Activated T-helper 17 cell treated with anti-CD3 and anti-CD28 coated beads, Interleukin-2, amount 50 U/mL, for 72 hours (primary cell): ENCODE results near the gene KLHL9. TPM values are rescaled to one million over a fixed set of nuclear protein-coding genes. Genes with fewer than 3 reads are reported as not detected.
A peak's percentile ranks its signal among the peaks of the same experiment; 100 is the strongest.
"Not testable (repeated sequence)": the region's sequence is repeated elsewhere in the genome, so short reads cannot be mapped to it uniquely, and the experiment has no call there.

Experiments
- ATAC-seq: fragments of 150-1000 bp; cut with Tn5 transposase; replicated peaks from 2 replicates; pipeline ENCODE4 v1.10.0; 2021; ENCODE audit warnings: mild to moderate bottlenecking, moderate library complexity
- H3K27ac Mint-ChIP-seq: one replicate; pipeline ENCODE4 v1.8.0; 2022; ENCODE audit warnings: mixed read lengths
- H3K27me3 Mint-ChIP-seq: one replicate; pipeline ENCODE4 v1.8.0; 2022; ENCODE audit warnings: mixed read lengths
- H3K36me3 Mint-ChIP-seq: one replicate; pipeline ENCODE4 v1.8.0; 2022; ENCODE audit warnings: low read depth, mild to moderate bottlenecking, mixed read lengths
- H3K4me1 Mint-ChIP-seq: one replicate; pipeline ENCODE4 v1.8.0; 2022; ENCODE audit warnings: mixed read lengths
- H3K4me3 Mint-ChIP-seq: one replicate; pipeline ENCODE4 v1.8.0; 2022; ENCODE audit warnings: mild to moderate bottlenecking, mixed read lengths
- H3K9me3 Mint-ChIP-seq: one replicate; pipeline ENCODE4 v1.8.0; 2022; ENCODE audit warnings: mixed read lengths
- total RNA-seq, 2 donors: library from RNA; stranded (reverse); gene quantifications; one replicate each; pipeline ENCODE4 v1.2.3, GENCODE V29; 2022

KLHL9 gene
- total RNA-seq = 10 to 100 TPM; 10.5 to 13.7 TPM

DNA sequence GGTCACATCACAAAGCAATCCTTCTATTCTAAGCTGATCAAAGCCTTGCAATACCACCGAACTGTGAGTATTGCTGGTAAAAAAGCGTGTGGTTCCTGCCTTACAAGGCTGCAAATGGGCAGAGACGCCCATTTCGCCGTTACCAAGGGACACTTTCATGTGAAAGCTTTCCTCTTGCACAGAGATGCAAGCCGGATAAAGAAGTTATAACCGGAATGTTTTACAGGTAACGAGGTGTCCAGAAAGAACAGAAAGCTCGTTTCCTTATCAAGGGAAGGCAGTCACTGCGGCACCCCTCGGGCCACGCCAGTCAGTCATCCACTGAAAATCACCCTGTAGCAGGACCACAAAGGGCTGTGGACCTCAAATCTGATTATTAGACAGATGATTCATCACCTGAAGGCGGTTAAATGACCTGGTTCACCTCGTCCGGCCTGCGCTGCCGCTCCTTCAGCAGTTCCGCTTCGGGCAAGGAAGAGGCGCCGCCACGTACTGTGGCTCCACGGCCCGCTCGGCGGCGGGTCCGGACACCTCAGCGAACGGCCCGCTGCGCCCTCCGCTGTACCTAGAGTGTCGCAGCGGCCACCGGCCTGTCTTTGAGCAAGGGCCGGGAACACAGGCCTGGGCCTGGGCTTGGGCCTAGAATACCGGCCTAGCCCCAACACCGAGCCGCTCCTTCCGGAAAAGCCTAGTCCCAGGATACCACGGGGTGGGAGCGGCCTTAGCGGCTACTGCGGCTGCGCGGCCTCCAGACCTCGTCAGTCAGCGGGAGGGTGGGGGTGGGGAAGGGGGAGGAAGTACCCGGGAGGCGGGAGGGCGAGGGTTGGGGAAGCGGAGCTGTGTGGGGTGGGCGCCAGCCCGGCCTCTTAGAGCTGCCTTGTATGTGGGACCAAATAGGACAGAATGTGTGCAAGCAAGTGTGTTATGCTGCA, at the start of gene KLHL9:
TSS of gene KLHL9 (minus strand) at position 704 of the 932 bp plus-strand sequence. CDS start at position 159, 545 bp downstream.
- peak within 1 kb of the TSS; percentile 97 for H3K4me3 Mint-ChIP-seq
- peak within 1 kb of the TSS; percentile 94 for H3K27ac Mint-ChIP-seq
- H3K4me1 Mint-ChIP-seq = peaks cover 34% of the 10 kb centered on the region
- peaks cover 4% of the 10 kb centered on the region for H3K27me3 Mint-ChIP-seq
- H3K9me3 Mint-ChIP-seq = no peaks in the 10 kb centered on the region
- peak; percentile 91 for ATAC-seq
- peaks cover 49% of the 10 kb centered on the region for H3K36me3 Mint-ChIP-seq

DNA sequence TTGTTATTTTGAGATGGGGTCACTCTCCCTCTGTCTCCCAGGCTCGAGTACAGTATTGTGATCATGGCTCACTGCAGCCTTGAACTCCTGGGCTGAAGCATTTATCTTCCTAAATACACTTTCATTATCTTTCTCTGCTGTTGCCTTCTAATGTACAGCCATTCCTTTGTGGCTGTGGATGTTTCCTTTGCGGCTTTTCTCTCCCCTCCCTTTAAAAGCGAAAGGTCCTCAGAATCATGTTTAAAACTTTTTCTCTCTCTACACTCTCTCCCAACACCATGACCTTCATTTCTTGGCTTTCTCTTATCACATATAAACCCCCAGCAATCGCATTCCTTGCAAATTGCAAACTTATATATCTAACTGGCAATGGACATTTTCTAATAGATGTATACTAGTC, 48.4 kb upstream of the KLHL9 start:
- no peaks in the 10 kb centered on the region for H3K36me3 Mint-ChIP-seq
- no peak overlapping the region for H3K4me3 Mint-ChIP-seq
- no peaks in the 10 kb centered on the region for H3K4me1 Mint-ChIP-seq
- no peaks in the 10 kb centered on the region for H3K9me3 Mint-ChIP-seq
- ATAC-seq = no peak
- H3K27ac Mint-ChIP-seq = no peak overlapping the region
- H3K27me3 Mint-ChIP-seq = peaks cover 43% of the 10 kb centered on the region

DNA sequence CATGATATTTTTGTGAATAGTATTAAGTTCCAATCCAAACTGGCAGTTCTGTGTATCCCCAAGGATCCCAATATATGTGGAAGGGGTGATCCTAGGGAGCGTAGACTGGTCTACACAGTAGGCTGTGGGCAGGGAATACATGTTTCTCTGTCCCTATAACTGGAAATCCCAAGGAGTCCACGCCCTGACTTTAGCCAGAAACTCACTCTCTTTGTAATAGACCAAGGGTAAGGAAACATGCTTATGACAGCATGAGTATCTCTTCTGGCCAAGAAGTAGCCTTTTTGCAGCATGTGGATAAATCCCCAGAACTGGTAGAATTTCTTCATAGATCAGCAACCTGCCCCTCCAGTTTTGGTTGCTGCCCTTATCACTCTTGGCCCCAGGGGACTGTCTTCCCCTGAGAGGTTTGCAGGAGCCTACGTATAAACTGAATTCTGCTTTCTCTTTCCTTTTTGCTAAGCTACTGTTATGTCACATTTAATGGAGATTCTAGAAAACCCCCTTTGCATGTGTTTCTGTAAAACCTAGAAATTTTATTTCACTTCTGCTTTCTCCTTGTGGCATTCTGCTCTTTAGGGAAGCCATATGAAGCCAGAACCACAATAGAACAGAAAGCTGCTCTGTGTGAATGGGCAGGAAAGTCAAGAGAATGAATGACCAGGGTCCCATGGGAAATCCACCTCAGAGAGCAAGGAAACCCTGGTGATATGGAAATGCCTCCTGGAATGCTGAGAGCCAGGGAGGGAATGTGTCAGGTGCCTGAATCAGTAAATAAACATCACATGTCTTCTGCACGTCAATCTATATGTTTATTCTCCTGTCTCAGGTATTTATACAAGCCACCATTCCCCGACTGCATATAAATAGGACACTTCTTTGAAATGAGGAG, 46.5 kb upstream of the KLHL9 start:
- H3K36me3 Mint-ChIP-seq = no peaks in the 10 kb centered on the region
- H3K4me1 Mint-ChIP-seq = no peaks in the 10 kb centered on the region
- peaks cover 41% of the 10 kb centered on the region for H3K27me3 Mint-ChIP-seq
- no peak overlapping the region for H3K27ac Mint-ChIP-seq
- peak overlapping the region; percentile 16 for H3K4me3 Mint-ChIP-seq
- peak; percentile 75 for ATAC-seq
- H3K9me3 Mint-ChIP-seq = no peaks in the 10 kb centered on the region

GRCh38 chr9:21371467-21371866, 36.3 kb upstream of the KLHL9 start:
- H3K27ac Mint-ChIP-seq, H3K9me3 Mint-ChIP-seq: not testable (repeated sequence)

DNA sequence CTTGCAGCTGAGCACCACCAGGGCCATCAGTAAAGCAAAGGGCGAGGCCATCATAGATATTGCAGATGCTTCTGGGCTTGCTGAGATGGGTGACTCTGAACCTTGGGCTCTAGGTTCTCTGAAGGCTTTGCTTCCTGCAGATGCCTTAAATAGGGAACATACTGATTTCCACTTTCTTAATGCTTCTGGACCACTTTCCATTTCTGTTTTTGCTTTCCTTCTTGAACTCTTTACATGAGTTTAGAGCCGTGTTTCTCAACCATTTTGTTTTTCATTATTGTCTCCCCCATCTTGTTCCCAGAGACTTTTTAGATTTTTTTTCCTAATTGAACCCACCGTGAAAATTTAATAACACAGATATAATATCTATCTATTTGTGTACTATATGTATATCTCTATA, 32.8 kb upstream of the KLHL9 start, which contains the start of gene IFNA13:
TSS of gene IFNA13 (minus strand) at position 101 of the 400 bp plus-strand sequence. CDS start at position 54, 47 bp downstream.
- no peak for ATAC-seq
- Mint-ChIP-seq H3K27ac (no peak within 1 kb of the TSS), H3K27me3 (peaks cover 31% of the 10 kb centered on the region)

More at GRCh38 chr9:21371467-21371866, 36.3 kb upstream of the KLHL9 start:
- H3K4me1 Mint-ChIP-seq, H3K36me3 Mint-ChIP-seq, ATAC-seq, H3K4me3 Mint-ChIP-seq: not testable (repeated sequence)
- peaks cover 24% of the 10 kb centered on the region for H3K27me3 Mint-ChIP-seq

DNA sequence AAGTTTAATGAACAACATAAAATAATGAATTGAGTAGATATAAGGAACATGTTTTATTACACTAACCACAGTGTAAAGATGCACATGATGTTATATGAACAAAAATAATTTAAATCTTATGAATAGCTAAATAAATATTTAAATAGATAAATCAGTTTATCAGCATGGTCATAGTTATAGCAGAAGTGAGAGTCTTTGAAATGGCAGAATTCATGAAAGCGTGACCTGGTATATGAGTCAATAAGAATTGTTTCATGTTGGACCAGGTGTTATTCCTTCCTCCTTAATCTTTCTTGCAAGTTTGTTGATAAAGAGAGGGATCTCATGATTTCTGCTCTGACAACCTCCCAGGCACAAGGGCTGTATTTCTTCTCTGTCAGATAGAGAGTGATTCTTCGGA, 32.0 kb upstream of the KLHL9 start:
- H3K27me3 Mint-ChIP-seq = peaks cover 33% of the 10 kb centered on the region
- not testable (repeated sequence) for H3K36me3 Mint-ChIP-seq, H3K4me3 Mint-ChIP-seq, H3K27ac Mint-ChIP-seq, H3K9me3 Mint-ChIP-seq, H3K4me1 Mint-ChIP-seq, ATAC-seq

More for the DNA sequence above, 32.8 kb upstream of the KLHL9 start, which contains the start of gene IFNA13:
- no peaks in the 10 kb centered on the region for H3K9me3 Mint-ChIP-seq
- no peaks in the 10 kb centered on the region for H3K36me3 Mint-ChIP-seq
- H3K4me1 Mint-ChIP-seq = no peaks in the 10 kb centered on the region
- H3K4me3 Mint-ChIP-seq = no peak within 1 kb of the TSS

- no peak for ATAC-seq
- Mint-ChIP-seq H3K27me3 (peaks cover 30% of the 10 kb centered on the region), H3K4me1 (peaks cover 9% of the 10 kb centered on the region), H3K4me3 (no peak overlapping the region), H3K27ac (no peak overlapping the region), H3K36me3 (no peaks in the 10 kb centered on the region), H3K9me3 (no peaks in the 10 kb centered on the region)
These were observed 27.1 kb upstream of the KLHL9 start for GRCh38 chr9:21362287-21362686.

GRCh38 chr9:21357479-21358460, 22.6 kb upstream of the KLHL9 start:
- Mint-ChIP-seq H3K27ac (peak overlapping the region; percentile 47), H3K27me3 (peaks cover 21% of the 10 kb centered on the region), H3K4me3 (peak overlapping the region; percentile 66), H3K9me3 (peaks cover 5% of the 10 kb centered on the region), H3K4me1 (peaks cover 12% of the 10 kb centered on the region), H3K36me3 (no peaks in the 10 kb centered on the region)
- ATAC-seq = peak; percentile 90

GRCh38 chr9:21350787-21351186, 15.6 kb upstream of the KLHL9 start, which contains the start of gene IFNA6:
IFNA6 (minus strand) TSS chr9:21350887; CDS start chr9:21350887, 0 bp downstream.
- Mint-ChIP-seq H3K9me3 (peaks cover 5% of the 10 kb centered on the region), H3K27ac (no peak within 1 kb of the TSS), H3K4me3 (no peak within 1 kb of the TSS), H3K27me3 (peaks cover 34% of the 10 kb centered on the region), H3K36me3 (no peaks in the 10 kb centered on the region), H3K4me1 (no peaks in the 10 kb centered on the region)
- no peak for ATAC-seq

DNA sequence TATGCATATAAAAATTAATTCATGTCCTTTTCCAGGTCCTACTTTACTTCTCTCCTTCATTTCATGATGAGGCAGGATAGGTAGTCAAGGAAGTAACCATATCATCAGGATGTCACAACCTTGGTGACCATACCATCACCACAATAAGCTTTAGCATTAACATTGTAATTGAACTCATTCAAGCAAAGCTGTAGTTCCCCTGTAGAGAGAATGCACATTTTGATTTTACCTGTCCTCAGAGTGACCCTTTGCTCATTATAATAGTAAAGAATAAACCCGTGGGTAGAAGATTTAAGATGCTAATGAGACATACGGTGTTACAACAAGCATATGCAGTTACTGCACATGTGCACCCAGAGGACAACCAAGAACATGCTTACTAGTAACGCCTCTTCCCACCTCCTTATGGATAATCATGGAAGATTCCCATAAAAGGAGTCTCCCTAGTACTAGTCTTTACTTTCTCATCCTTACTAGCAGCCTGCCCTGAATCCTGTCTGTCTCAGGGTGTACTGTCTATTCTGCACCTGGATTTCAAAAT, 13.3 kb upstream of the KLHL9 start:
- peaks cover 36% of the 10 kb centered on the region for H3K27me3 Mint-ChIP-seq
- no peaks in the 10 kb centered on the region for H3K9me3 Mint-ChIP-seq
- no peak overlapping the region for H3K4me3 Mint-ChIP-seq
- H3K27ac Mint-ChIP-seq = no peak overlapping the region
- no peaks in the 10 kb centered on the region for H3K4me1 Mint-ChIP-seq
- ATAC-seq = no peak
- no peaks in the 10 kb centered on the region for H3K36me3 Mint-ChIP-seq

GRCh38 chr9:21340735-21341134, 5.5 kb upstream of the KLHL9 start:
- Mint-ChIP-seq H3K27ac (no peak overlapping the region), H3K36me3 (no peaks in the 10 kb centered on the region), H3K27me3 (peaks cover 40% of the 10 kb centered on the region), H3K4me3 (no peak overlapping the region), H3K9me3 (no peaks in the 10 kb centered on the region), H3K4me1 (peaks cover 6% of the 10 kb centered on the region)
- ATAC-seq = no peak

- no peak for ATAC-seq
- H3K36me3 Mint-ChIP-seq = peaks cover 35% of the 10 kb centered on the region
- peaks cover 24% of the 10 kb centered on the region for H3K4me1 Mint-ChIP-seq
- peaks cover 10% of the 10 kb centered on the region for H3K27me3 Mint-ChIP-seq
- no peaks in the 10 kb centered on the region for H3K9me3 Mint-ChIP-seq
- H3K4me3 Mint-ChIP-seq = peak overlapping the region; percentile 97
- H3K27ac Mint-ChIP-seq = peak overlapping the region; percentile 94
These were observed 1.3 kb upstream of the KLHL9 start for GRCh38 chr9:21336457-21336856.

DNA sequence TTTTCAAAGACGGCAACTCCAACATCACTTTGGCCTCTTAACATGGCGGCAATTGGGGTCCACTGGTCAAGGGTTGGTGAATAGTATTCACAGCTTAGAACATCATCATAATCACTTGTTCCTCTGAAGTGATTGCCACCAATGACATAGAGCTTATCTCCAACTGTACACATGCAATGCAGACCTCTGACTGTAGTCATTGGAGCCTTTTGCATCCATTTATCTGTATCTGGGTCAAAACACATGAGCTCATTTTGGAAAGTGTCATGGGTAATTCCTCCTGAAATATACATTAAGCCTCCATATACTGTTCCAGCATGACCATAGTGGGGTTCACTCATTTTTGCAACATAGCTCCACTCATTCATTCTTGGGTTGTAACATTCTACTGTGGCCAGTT, 2.0 kb downstream of the KLHL9 start:
- H3K9me3 Mint-ChIP-seq = no peaks in the 10 kb centered on the region
- H3K27me3 Mint-ChIP-seq = peaks cover 3% of the 10 kb centered on the region
- H3K27ac Mint-ChIP-seq = peak overlapping the region; percentile 16
- H3K4me1 Mint-ChIP-seq = peaks cover 34% of the 10 kb centered on the region
- peak overlapping the region; percentile 97 for H3K4me3 Mint-ChIP-seq
- ATAC-seq = no peak
- H3K36me3 Mint-ChIP-seq = peaks cover 58% of the 10 kb centered on the region
